Mesendoderm (in vitro differentiated cells): Measurements from ENCODE around the gene CMTM2. TPM values are rescaled to one million over a fixed set of nuclear protein-coding genes. Genes with fewer than 3 reads are reported as not detected.
A peak's percentile ranks its signal among the peaks of the same experiment; 100 is the strongest.

Experiments
- DNase-seq: peaks from one replicate; pipeline ENCODE4 v3.0.0; 2013
- H2AK5ac ChIP-seq: 2 replicates; pipeline ENCODE4 v1.6.1; 2013; ENCODE audit warnings: low read length, inconsistent platforms
- H2BK120ac ChIP-seq: 2 replicates; pipeline ENCODE4 v1.6.1; 2013; ENCODE audit warnings: low read depth, mild to moderate bottlenecking, low read length, moderate library complexity, mixed read lengths
- H2BK15ac ChIP-seq: replicated peaks from 2 replicates; pipeline ENCODE4 v1.6.1; 2013; ENCODE audit warnings: low read depth, mild to moderate bottlenecking, moderate library complexity
- H2BK5ac ChIP-seq: 2 replicates; pipeline ENCODE4 v1.6.1; 2013; ENCODE audit warnings: low read length, inconsistent platforms
- H3K18ac ChIP-seq: 2 replicates; pipeline ENCODE4 v1.6.1; 2013; ENCODE audit warnings: mild to moderate bottlenecking, low read length, mixed read lengths
- H3K23ac ChIP-seq: one replicate; pipeline ENCODE4 v1.6.1; 2013; ENCODE audit warnings: low read length
- H3K27ac ChIP-seq: 2 replicates; pipeline ENCODE4 v1.5.1; 2013; ENCODE audit warnings: low read depth, mild to moderate bottlenecking, inconsistent platforms, low read length, moderate library complexity
- H3K27me3 ChIP-seq: 2 replicates; pipeline ENCODE4 v1.6.1; 2013; ENCODE audit warnings: low read length, control low read depth, mild to moderate bottlenecking, inconsistent platforms; ENCODE audit not compliant: insufficient read depth, poor library complexity
- H3K36me3 ChIP-seq: 2 replicates; pipeline ENCODE4 v1.6.1; 2013; ENCODE audit warnings: low read length, inconsistent platforms; ENCODE audit not compliant: control insufficient read depth, insufficient read depth
- H3K4ac ChIP-seq: one replicate; pipeline ENCODE4 v1.6.1; 2013; ENCODE audit warnings: low read depth, mild to moderate bottlenecking, low read length, moderate library complexity
- H3K4me1 ChIP-seq: 2 replicates; pipeline ENCODE4 v1.6.1; 2013; ENCODE audit warnings: low read depth, low read length, inconsistent platforms; ENCODE audit not compliant: control insufficient read depth
- H3K4me2 ChIP-seq: 2 replicates; pipeline ENCODE4 v1.6.1; 2013; ENCODE audit warnings: low read length
- H3K4me3 ChIP-seq: 2 replicates; pipeline ENCODE4 v1.5.1; 2013; ENCODE audit warnings: mild to moderate bottlenecking, low read length
- H3K56ac ChIP-seq: one replicate; pipeline ENCODE4 v1.6.1; 2013; ENCODE audit warnings: low read length
- H3K79me1 ChIP-seq: 2 replicates; pipeline ENCODE4 v1.6.1; 2013; ENCODE audit warnings: low read length, inconsistent platforms
- H3K79me2 ChIP-seq: 2 replicates; pipeline ENCODE4 v1.6.1; 2013; ENCODE audit warnings: mild to moderate bottlenecking, low read length; ENCODE audit not compliant: control insufficient read depth, insufficient read depth
- H3K9ac ChIP-seq: 2 replicates; pipeline ENCODE4 v1.6.1; 2013; ENCODE audit warnings: low read length, inconsistent platforms
- H4K5ac ChIP-seq: one replicate; pipeline ENCODE4 v1.6.1; 2013; ENCODE audit warnings: low read length
- H4K8ac ChIP-seq: one replicate; pipeline ENCODE4 v1.6.1; 2013; ENCODE audit warnings: low read depth, mild to moderate bottlenecking, control low read depth, low read length, moderate library complexity
- WGBS: extraction: QIAGEN DNeasy Blood & Tissue Kit; methylation state at CpG from one replicate; pipeline ENCODE4 v1.1.7; 2013; ENCODE audit warnings: low lambda C conversion rate, missing lambda C conversion rate; ENCODE audit not compliant: insufficient coverage; ENCODE audit errors: extremely low coverage; 5-methylcytosine and 5-hydroxymethylcytosine counted together
- polyA plus RNA-seq, 2 experiments: library from polyadenylated mRNA; stranded (reverse); fragments of 200-250 nt; gene quantifications; one replicate each; pipeline ENCODE4 v1.2.3, GENCODE V29; 2013

Gene CMTM2
- polyA plus RNA-seq (2013, experiment 1 of 2), result not detected
- polyA plus RNA-seq (2013, experiment 2 of 2), result not detected

- Histone ChIP-seq H3K4ac (no peak within 1 kb of the TSS), H3K36me3 (no peaks in the 10 kb centered on the region), H2AK5ac (peak within 1 kb of the TSS; percentile 15), H4K5ac (no peak within 1 kb of the TSS), H3K4me1 (no peaks in the 10 kb centered on the region), H3K9ac (no peak within 1 kb of the TSS), H2BK15ac (no peak within 1 kb of the TSS), H3K27me3 (peaks cover 3% of the 10 kb centered on the region), H3K23ac (no peak within 1 kb of the TSS), H3K4me3 (no peak within 1 kb of the TSS), H2BK120ac (no peak within 1 kb of the TSS), H3K18ac (no peak within 1 kb of the TSS), H3K27ac (no peak within 1 kb of the TSS), H2BK5ac (no peak within 1 kb of the TSS), H3K56ac (peak within 1 kb of the TSS; percentile 47), H3K4me2 (no peak within 1 kb of the TSS), H3K79me1 (no peaks in the 10 kb centered on the region), H3K79me2 (no peaks in the 10 kb centered on the region), H4K8ac (no peak within 1 kb of the TSS)
- DNase-seq, result no peak
- WGBS, result no CpG with 5 or more reads among the region's 77 CpGs
Measured at GRCh38 chr16:66578651-66579531, at the start of gene CMTM2. TSS of gene CMTM2 (plus strand) at chr16:66579463. CDS start at chr16:66579608, 145 bp downstream.

GRCh38 chr16:66529475-66529874 lies 49.8 kb upstream of the CMTM2 start:
- H3K23ac ChIP-seq, result no peak overlapping the region
- DNase-seq, result no peak
- no peak overlapping the region for H3K4me3 ChIP-seq
- no peaks in the 10 kb centered on the region for H3K27me3 ChIP-seq
- no peaks in the 10 kb centered on the region for H3K79me1 ChIP-seq
- H3K79me2 ChIP-seq, result no peaks in the 10 kb centered on the region
- H4K8ac ChIP-seq, result no peak overlapping the region
- WGBS, result no CpG with 5 or more reads among the region's 6 CpGs
- H3K36me3 ChIP-seq, result no peaks in the 10 kb centered on the region
- no peak overlapping the region for H2AK5ac ChIP-seq
- H3K4ac ChIP-seq, result no peak overlapping the region
- no peaks in the 10 kb centered on the region for H3K4me1 ChIP-seq
- no peak overlapping the region for H3K56ac ChIP-seq
- H3K4me2 ChIP-seq, result no peak overlapping the region
- H2BK5ac ChIP-seq, result no peak overlapping the region
- H3K27ac ChIP-seq, result no peak overlapping the region
- H2BK120ac ChIP-seq, result no peak overlapping the region
- no peak overlapping the region for H2BK15ac ChIP-seq
- no peak overlapping the region for H3K18ac ChIP-seq
- H3K9ac ChIP-seq, result no peak overlapping the region
- H4K5ac ChIP-seq, result no peak overlapping the region

- Histone ChIP-seq H3K23ac (no peak overlapping the region), H3K27ac (no peak overlapping the region), H2BK5ac (no peak overlapping the region), H3K9ac (no peak overlapping the region), H3K4me2 (no peak overlapping the region), H2BK15ac (no peak overlapping the region), H3K4ac (no peak overlapping the region), H3K4me1 (no peaks in the 10 kb centered on the region), H3K18ac (no peak overlapping the region), H2AK5ac (no peak overlapping the region), H4K5ac (no peak overlapping the region), H3K27me3 (no peaks in the 10 kb centered on the region), H3K79me1 (no peaks in the 10 kb centered on the region), H4K8ac (no peak overlapping the region), H3K36me3 (no peaks in the 10 kb centered on the region), H3K4me3 (no peak overlapping the region), H2BK120ac (no peak overlapping the region), H3K56ac (no peak overlapping the region), H3K79me2 (no peaks in the 10 kb centered on the region)
- peak; percentile 73 for DNase-seq
- WGBS, result no CpG with 5 or more reads among the region's 1 CpG
Measured at GRCh38 chr16:66534376-66534799, 44.9 kb upstream of the CMTM2 start.

GRCh38 chr16:66536525-66536924 lies 42.7 kb upstream of the CMTM2 start:
- no peak overlapping the region for H3K9ac ChIP-seq
- H3K4me3 ChIP-seq, result no peak overlapping the region
- H3K4ac ChIP-seq, result no peak overlapping the region
- no peak overlapping the region for H3K23ac ChIP-seq
- no peaks in the 10 kb centered on the region for H3K27me3 ChIP-seq
- H2BK15ac ChIP-seq, result no peak overlapping the region
- no peak overlapping the region for H3K4me2 ChIP-seq
- no peaks in the 10 kb centered on the region for H3K79me2 ChIP-seq
- no peak overlapping the region for H2BK120ac ChIP-seq
- no CpG with 5 or more reads among the region's 4 CpGs for WGBS
- no peak overlapping the region for H2BK5ac ChIP-seq
- H3K79me1 ChIP-seq, result no peaks in the 10 kb centered on the region
- no peaks in the 10 kb centered on the region for H3K4me1 ChIP-seq
- no peak for DNase-seq
- no peak overlapping the region for H2AK5ac ChIP-seq
- H3K27ac ChIP-seq, result no peak overlapping the region
- no peaks in the 10 kb centered on the region for H3K36me3 ChIP-seq
- no peak overlapping the region for H4K5ac ChIP-seq
- no peak overlapping the region for H3K56ac ChIP-seq
- H3K18ac ChIP-seq, result no peak overlapping the region
- no peak overlapping the region for H4K8ac ChIP-seq

- H3K18ac ChIP-seq, result no peak overlapping the region
- H3K79me2 ChIP-seq, result no peaks in the 10 kb centered on the region
- no peak overlapping the region for H3K4me3 ChIP-seq
- no peaks in the 10 kb centered on the region for H3K36me3 ChIP-seq
- no peak overlapping the region for H4K5ac ChIP-seq
- no peak overlapping the region for H3K4ac ChIP-seq
- H2BK120ac ChIP-seq, result no peak overlapping the region
- H2BK5ac ChIP-seq, result no peak overlapping the region
- no peaks in the 10 kb centered on the region for H3K4me1 ChIP-seq
- no peak overlapping the region for H3K27ac ChIP-seq
- no peak for DNase-seq
- no peak overlapping the region for H2AK5ac ChIP-seq
- H3K56ac ChIP-seq, result no peak overlapping the region
- H3K9ac ChIP-seq, result no peak overlapping the region
- H3K23ac ChIP-seq, result no peak overlapping the region
- H3K79me1 ChIP-seq, result no peaks in the 10 kb centered on the region
- no peak overlapping the region for H4K8ac ChIP-seq
- no peaks in the 10 kb centered on the region for H3K27me3 ChIP-seq
- no peak overlapping the region for H2BK15ac ChIP-seq
- WGBS, result no CpG with 5 or more reads among the region's 2 CpGs
- no peak overlapping the region for H3K4me2 ChIP-seq
Measured at GRCh38 chr16:66537236-66537635, 42.0 kb upstream of the CMTM2 start.
